Ishikawa (cell line): Measurements from ENCODE around the gene RAP1GAP2.

Experiments
- CEBPB ChIP-seq: IDR thresholded peaks from 2 replicates; pipeline ENCODE4 v1.6.1; 2012
- CREB1 ChIP-seq: IDR thresholded peaks from 2 replicates; pipeline ENCODE4 v1.6.1; 2012; ENCODE audit warnings: low read depth
- EGR1 ChIP-seq: IDR thresholded peaks from 2 replicates; pipeline ENCODE4 v1.6.1; 2012
- FOXM1 ChIP-seq: IDR thresholded peaks from 2 replicates; pipeline ENCODE4 v1.6.1; 2012; ENCODE audit warnings: low read depth, borderline replicate concordance
- MAX ChIP-seq: IDR thresholded peaks from 2 replicates; pipeline ENCODE4 v1.6.1; 2012
- RAD21 ChIP-seq: IDR thresholded peaks from 2 replicates; pipeline ENCODE4 v1.6.1; 2012; ENCODE audit warnings: low read depth
- TAF1 ChIP-seq: IDR thresholded peaks from 2 replicates; pipeline ENCODE4 v1.6.1; 2012; ENCODE audit warnings: low read depth, mild to moderate bottlenecking
- TCF12 ChIP-seq: IDR thresholded peaks from 2 replicates; pipeline ENCODE4 v1.6.1; 2012; ENCODE audit warnings: low read depth
- YY1 ChIP-seq: IDR thresholded peaks from 2 replicates; pipeline ENCODE4 v1.6.1; 2012; ENCODE audit warnings: low read depth
- ZBTB7A ChIP-seq: IDR thresholded peaks from 2 replicates; pipeline ENCODE4 v1.6.1; 2012; ENCODE audit warnings: low read depth
- TF ChIP-seq, protein P1 (sequence below): IDR thresholded peaks from 2 replicates; pipeline ENCODE4 v1.6.1; 2012; ENCODE audit warnings: low read depth, mild to moderate bottlenecking

GRCh38 chr17:3027786-3028532, 231.7 kb downstream of the RAP1GAP2 start:
- no peak for TF ChIP-seq CREB1
- TF ChIP-seq, protein P1, sequence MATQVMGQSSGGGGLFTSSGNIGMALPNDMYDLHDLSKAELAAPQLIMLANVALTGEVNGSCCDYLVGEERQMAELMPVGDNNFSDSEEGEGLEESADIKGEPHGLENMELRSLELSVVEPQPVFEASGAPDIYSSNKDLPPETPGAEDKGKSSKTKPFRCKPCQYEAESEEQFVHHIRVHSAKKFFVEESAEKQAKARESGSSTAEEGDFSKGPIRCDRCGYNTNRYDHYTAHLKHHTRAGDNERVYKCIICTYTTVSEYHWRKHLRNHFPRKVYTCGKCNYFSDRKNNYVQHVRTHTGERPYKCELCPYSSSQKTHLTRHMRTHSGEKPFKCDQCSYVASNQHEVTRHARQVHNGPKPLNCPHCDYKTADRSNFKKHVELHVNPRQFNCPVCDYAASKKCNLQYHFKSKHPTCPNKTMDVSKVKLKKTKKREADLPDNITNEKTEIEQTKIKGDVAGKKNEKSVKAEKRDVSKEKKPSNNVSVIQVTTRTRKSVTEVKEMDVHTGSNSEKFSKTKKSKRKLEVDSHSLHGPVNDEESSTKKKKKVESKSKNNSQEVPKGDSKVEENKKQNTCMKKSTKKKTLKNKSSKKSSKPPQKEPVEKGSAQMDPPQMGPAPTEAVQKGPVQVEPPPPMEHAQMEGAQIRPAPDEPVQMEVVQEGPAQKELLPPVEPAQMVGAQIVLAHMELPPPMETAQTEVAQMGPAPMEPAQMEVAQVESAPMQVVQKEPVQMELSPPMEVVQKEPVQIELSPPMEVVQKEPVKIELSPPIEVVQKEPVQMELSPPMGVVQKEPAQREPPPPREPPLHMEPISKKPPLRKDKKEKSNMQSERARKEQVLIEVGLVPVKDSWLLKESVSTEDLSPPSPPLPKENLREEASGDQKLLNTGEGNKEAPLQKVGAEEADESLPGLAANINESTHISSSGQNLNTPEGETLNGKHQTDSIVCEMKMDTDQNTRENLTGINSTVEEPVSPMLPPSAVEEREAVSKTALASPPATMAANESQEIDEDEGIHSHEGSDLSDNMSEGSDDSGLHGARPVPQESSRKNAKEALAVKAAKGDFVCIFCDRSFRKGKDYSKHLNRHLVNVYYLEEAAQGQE: no peak
- no peak for TF ChIP-seq FOXM1
- TF ChIP-seq MAX: no peak
- no peak for TF ChIP-seq EGR1
- TF ChIP-seq RAD21: no peak
- no peak for TF ChIP-seq YY1
- no peak for TF ChIP-seq CEBPB
- no peak for TF ChIP-seq TCF12
- no peak for TF ChIP-seq TAF1
- no peak for TF ChIP-seq ZBTB7A
